ENCODE results near the gene BCL2L15.

The BCL2L15 gene

DNA sequence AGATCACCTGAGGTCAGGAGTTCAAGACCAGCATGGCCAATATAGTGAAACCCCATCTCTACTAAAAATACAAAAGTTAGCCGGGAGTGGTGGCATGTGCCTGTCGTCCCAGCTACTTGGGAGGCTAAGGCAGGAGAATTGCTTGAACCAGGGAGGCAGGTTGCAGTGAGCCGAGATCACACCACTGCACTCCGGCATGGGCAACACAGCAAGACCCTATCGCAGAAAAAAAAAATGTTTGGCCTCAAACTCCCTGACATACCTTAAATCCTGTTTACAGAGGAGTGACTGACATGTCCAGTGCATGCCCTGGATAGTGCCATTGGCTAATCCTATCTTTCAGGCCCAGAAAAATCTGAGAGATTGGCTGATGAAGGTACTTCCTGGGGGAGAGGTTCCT, 29.6 kb upstream of the BCL2L15 start:
- peaks cover 24% of the 10 kb centered on the region for H3K36me3 ChIP-seq (ENCODE audit: insufficient read depth, low read length)
- no peak overlapping the region for H3K4me3 ChIP-seq (ENCODE audit: low read depth in 1 of 2, low read length in 2 of 2)
- H3K27ac ChIP-seq (ENCODE audit: low read length): no peak overlapping the region
- no peaks in the 10 kb centered on the region for H3K9me3 ChIP-seq (ENCODE audit: insufficient read depth, low read length, severe bottlenecking)
- H4K20me1 ChIP-seq (ENCODE audit: insufficient read depth, low read length): peaks cover 16% of the 10 kb centered on the region; the same call in 1 of the 2 replicates
- no peaks in the 10 kb centered on the region for H3K27me3 ChIP-seq (ENCODE audit: insufficient read depth, low read length, poor library complexity)
- H2AFZ ChIP-seq (ENCODE audit: low read depth, low read length): no peak overlapping the region
- H3K79me2 ChIP-seq (ENCODE audit: insufficient read depth, low read length): peaks cover 2% of the 10 kb centered on the region
- no peaks in the 10 kb centered on the region for H3K4me1 ChIP-seq (ENCODE audit: insufficient read depth, low read length)
- H3K4me2 ChIP-seq (ENCODE audit: insufficient read depth, low read length): no peak overlapping the region
- no peak for ATAC-seq (ENCODE audit: insufficient read depth, low read depth)
- H3K9ac ChIP-seq (ENCODE audit: low read depth, low read length): no peak overlapping the region
- TF ChIP-seq EZH2 (IDR thresholded peaks at IDR 0.05; ENCODE audit: borderline replicate concordance, low read depth, low read length, severe bottlenecking): no peak
- TF ChIP-seq, protein P1, sequence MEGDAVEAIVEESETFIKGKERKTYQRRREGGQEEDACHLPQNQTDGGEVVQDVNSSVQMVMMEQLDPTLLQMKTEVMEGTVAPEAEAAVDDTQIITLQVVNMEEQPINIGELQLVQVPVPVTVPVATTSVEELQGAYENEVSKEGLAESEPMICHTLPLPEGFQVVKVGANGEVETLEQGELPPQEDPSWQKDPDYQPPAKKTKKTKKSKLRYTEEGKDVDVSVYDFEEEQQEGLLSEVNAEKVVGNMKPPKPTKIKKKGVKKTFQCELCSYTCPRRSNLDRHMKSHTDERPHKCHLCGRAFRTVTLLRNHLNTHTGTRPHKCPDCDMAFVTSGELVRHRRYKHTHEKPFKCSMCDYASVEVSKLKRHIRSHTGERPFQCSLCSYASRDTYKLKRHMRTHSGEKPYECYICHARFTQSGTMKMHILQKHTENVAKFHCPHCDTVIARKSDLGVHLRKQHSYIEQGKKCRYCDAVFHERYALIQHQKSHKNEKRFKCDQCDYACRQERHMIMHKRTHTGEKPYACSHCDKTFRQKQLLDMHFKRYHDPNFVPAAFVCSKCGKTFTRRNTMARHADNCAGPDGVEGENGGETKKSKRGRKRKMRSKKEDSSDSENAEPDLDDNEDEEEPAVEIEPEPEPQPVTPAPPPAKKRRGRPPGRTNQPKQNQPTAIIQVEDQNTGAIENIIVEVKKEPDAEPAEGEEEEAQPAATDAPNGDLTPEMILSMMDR (IDR thresholded peaks at IDR 0.05; ENCODE audit: borderline replicate concordance, extremely low read depth, low read length, poor library complexity, severe bottlenecking): no peak
- no peak for DNase-seq

- H4K20me1 ChIP-seq (ENCODE audit: insufficient read depth, low read length): peaks cover 27% of the 10 kb centered on the region; the same call in 1 of the 2 replicates
- no peaks in the 10 kb centered on the region for H3K27me3 ChIP-seq (ENCODE audit: insufficient read depth, low read length, poor library complexity)
- H3K27ac ChIP-seq (ENCODE audit: low read length): no peak overlapping the region
- no peaks in the 10 kb centered on the region for H3K9me3 ChIP-seq (ENCODE audit: insufficient read depth, low read length, severe bottlenecking)
- H3K79me2 ChIP-seq (ENCODE audit: insufficient read depth, low read length): peaks cover 29% of the 10 kb centered on the region
- no peak overlapping the region for H3K9ac ChIP-seq (ENCODE audit: low read depth, low read length)
- ATAC-seq (ENCODE audit: insufficient read depth, low read depth): no peak
- H3K4me1 ChIP-seq (ENCODE audit: insufficient read depth, low read length): peaks cover 4% of the 10 kb centered on the region; the same call in 1 of the 2 replicates
- H3K36me3 ChIP-seq (ENCODE audit: insufficient read depth, low read length): peaks cover 52% of the 10 kb centered on the region
- TF ChIP-seq EZH2 (IDR thresholded peaks at IDR 0.05; ENCODE audit: borderline replicate concordance, low read depth, low read length, severe bottlenecking): no peak
- TF ChIP-seq, protein P1 (IDR thresholded peaks at IDR 0.05; ENCODE audit: borderline replicate concordance, extremely low read depth, low read length, poor library complexity, severe bottlenecking): no peak
- no peak overlapping the region for H3K4me2 ChIP-seq (ENCODE audit: insufficient read depth, low read length)
- H2AFZ ChIP-seq (ENCODE audit: low read depth, low read length): no peak overlapping the region
- no peak for DNase-seq
- H3K4me3 ChIP-seq (ENCODE audit: low read depth in 1 of 2, low read length in 2 of 2): no peak overlapping the region
These were observed 26.7 kb upstream of the BCL2L15 start for GRCh38 chr1:113913887-113914664.

GRCh38 chr1:113913312-113913668, 25.9 kb upstream of the BCL2L15 start:
- DNase-seq (no peak), ATAC-seq (ENCODE audit: insufficient read depth, low read depth) (no peak)
- TF ChIP-seq EZH2 (IDR thresholded peaks at IDR 0.05; ENCODE audit: borderline replicate concordance, low read depth, low read length, severe bottlenecking): no peak
- TF ChIP-seq, protein P1 (IDR thresholded peaks at IDR 0.05; ENCODE audit: borderline replicate concordance, extremely low read depth, low read length, poor library complexity, severe bottlenecking): no peak
- Histone ChIP-seq H3K4me3 (ENCODE audit: low read depth in 1 of 2, low read length in 2 of 2) (no peak overlapping the region), H4K20me1 (ENCODE audit: insufficient read depth, low read length) (peaks cover 27% of the 10 kb centered on the region; the same call in 1 of the 2 replicates), H3K36me3 (ENCODE audit: insufficient read depth, low read length) (peaks cover 60% of the 10 kb centered on the region), H3K9me3 (ENCODE audit: insufficient read depth, low read length, severe bottlenecking) (no peaks in the 10 kb centered on the region), H2AFZ (ENCODE audit: low read depth, low read length) (no peak overlapping the region), H3K4me2 (ENCODE audit: insufficient read depth, low read length) (no peak overlapping the region), H3K9ac (ENCODE audit: low read depth, low read length) (no peak overlapping the region), H3K27me3 (ENCODE audit: insufficient read depth, low read length, poor library complexity) (no peaks in the 10 kb centered on the region), H3K79me2 (ENCODE audit: insufficient read depth, low read length) (peaks cover 36% of the 10 kb centered on the region), H3K4me1 (ENCODE audit: insufficient read depth, low read length) (peaks cover 9% of the 10 kb centered on the region; the same call in 1 of the 2 replicates), H3K27ac (ENCODE audit: low read length) (no peak overlapping the region)
